Stomach smooth muscle (tissue), 2 donors: Measurements from ENCODE around the gene DCLK1.

Experiments
- H3K27ac ChIP-seq: one replicate; pipeline ENCODE4 v1.7.0; 2013; ENCODE audit warnings: mild to moderate bottlenecking, low read length, inconsistent platforms
- H3K27me3 ChIP-seq, 2 donors: one replicate each; pipeline ENCODE4 v1.7.0; 2013; ENCODE audit warnings: low read length in 2 of 2; ENCODE audit not compliant: insufficient read depth in 2 of 2, control insufficient read depth in 1 of 2
- H3K36me3 ChIP-seq, 2 donors: one replicate each; pipeline ENCODE4 v1.7.0; 2013; ENCODE audit warnings: low read length in 2 of 2; ENCODE audit not compliant: control insufficient read depth in 2 of 2, insufficient read depth in 2 of 2
- H3K4me1 ChIP-seq: one replicate; pipeline ENCODE4 v1.7.0; 2013; ENCODE audit warnings: low read length; ENCODE audit not compliant: control insufficient read depth, insufficient read depth
- H3K4me3 ChIP-seq, 2 donors: one replicate each; pipeline ENCODE4 v1.7.0; 2013; ENCODE audit warnings: low read length in 2 of 2
- H3K9ac ChIP-seq, 2 donors: one replicate each; pipeline ENCODE4 v1.7.0; 2013; ENCODE audit warnings: low read length in 2 of 2, mild to moderate bottlenecking in 1 of 2
- H3K9me3 ChIP-seq, 2 donors: one replicate each; pipeline ENCODE4 v1.7.0; 2013; ENCODE audit warnings: low read length in 2 of 2; ENCODE audit not compliant: control insufficient read depth in 2 of 2
- donor health status: healthy.
- donor health status: Pancreatic carcinoma.

DCLK1 gene

GRCh38 chr13:35732565-35732964 is 398.6 kb downstream of the DCLK1 start:
- Histone ChIP-seq H3K9ac (no peak overlapping the region), H3K36me3 (no peaks in the 10 kb centered on the region), H3K4me3 (no peak overlapping the region), H3K27me3 (no peaks in the 10 kb centered on the region), H3K27ac (peak overlapping the region; percentile 67), H3K4me1 (peaks cover 39% of the 10 kb centered on the region), H3K9me3 (no peaks in the 10 kb centered on the region)

GRCh38 chr13:35731471-35731870 is 399.7 kb downstream of the DCLK1 start:
- Histone ChIP-seq H3K4me3 (no peak overlapping the region), H3K27ac (peak overlapping the region; percentile 67), H3K36me3 (no peaks in the 10 kb centered on the region), H3K4me1 (peaks cover 42% of the 10 kb centered on the region), H3K9ac (no peak overlapping the region), H3K27me3 (no peaks in the 10 kb centered on the region), H3K9me3 (no peaks in the 10 kb centered on the region)

GRCh38 chr13:35729926-35730627 is 401.1 kb downstream of the DCLK1 start:
- no peaks in the 10 kb centered on the region for H3K36me3 ChIP-seq
- no peaks in the 10 kb centered on the region for H3K9me3 ChIP-seq
- H3K27ac ChIP-seq = peak overlapping the region; percentile 67
- H3K27me3 ChIP-seq = no peaks in the 10 kb centered on the region
- peak overlapping the region in 1 of 2 donors; percentile 44 for H3K4me3 ChIP-seq
- no peak overlapping the region for H3K9ac ChIP-seq
- H3K4me1 ChIP-seq = peaks cover 49% of the 10 kb centered on the region

GRCh38 chr13:35727881-35728280 is 403.3 kb downstream of the DCLK1 start:
- Histone ChIP-seq H3K9me3 (no peaks in the 10 kb centered on the region), H3K4me1 (peaks cover 49% of the 10 kb centered on the region), H3K4me3 (peak overlapping the region; percentile 8 to 42), H3K9ac (no peak overlapping the region), H3K27me3 (no peaks in the 10 kb centered on the region), H3K27ac (no peak overlapping the region), H3K36me3 (no peaks in the 10 kb centered on the region)

- Histone ChIP-seq H3K27ac (peak overlapping the region; percentile 37), H3K9ac (no peak overlapping the region), H3K36me3 (no peaks in the 10 kb centered on the region), H3K4me1 (peaks cover 48% of the 10 kb centered on the region), H3K27me3 (no peaks in the 10 kb centered on the region), H3K4me3 (no peak overlapping the region), H3K9me3 (no peaks in the 10 kb centered on the region)
These were observed 406.7 kb downstream of the DCLK1 start for GRCh38 chr13:35724446-35724845.

GRCh38 chr13:35723821-35724220 is 407.4 kb downstream of the DCLK1 start:
- Histone ChIP-seq H3K4me3 (no peak overlapping the region), H3K4me1 (peaks cover 48% of the 10 kb centered on the region), H3K36me3 (no peaks in the 10 kb centered on the region), H3K9me3 (no peaks in the 10 kb centered on the region), H3K9ac (no peak overlapping the region), H3K27ac (peak overlapping the region; percentile 37), H3K27me3 (no peaks in the 10 kb centered on the region)

GRCh38 chr13:35723053-35723461 is 408.1 kb downstream of the DCLK1 start:
- peak overlapping the region; percentile 37 for H3K27ac ChIP-seq
- H3K9ac ChIP-seq = no peak overlapping the region
- peaks cover 46% of the 10 kb centered on the region for H3K4me1 ChIP-seq
- H3K4me3 ChIP-seq = no peak overlapping the region
- no peaks in the 10 kb centered on the region for H3K9me3 ChIP-seq
- no peaks in the 10 kb centered on the region for H3K27me3 ChIP-seq
- no peaks in the 10 kb centered on the region for H3K36me3 ChIP-seq

GRCh38 chr13:35722458-35723052 is 408.6 kb downstream of the DCLK1 start:
- Histone ChIP-seq H3K27me3 (no peaks in the 10 kb centered on the region), H3K27ac (peak overlapping the region; percentile 37), H3K36me3 (no peaks in the 10 kb centered on the region), H3K4me3 (no peak overlapping the region), H3K4me1 (peaks cover 41% of the 10 kb centered on the region), H3K9ac (peak overlapping the region in 1 of 2 donors; percentile 29), H3K9me3 (no peaks in the 10 kb centered on the region)

- no peak overlapping the region for H3K9ac ChIP-seq
- H3K9me3 ChIP-seq = no peaks in the 10 kb centered on the region
- H3K27me3 ChIP-seq = no peaks in the 10 kb centered on the region
- peaks cover 43% of the 10 kb centered on the region for H3K4me1 ChIP-seq
- peak overlapping the region; percentile 37 for H3K27ac ChIP-seq
- H3K36me3 ChIP-seq = no peaks in the 10 kb centered on the region
- peak overlapping the region; percentile 15 to 61 for H3K4me3 ChIP-seq
These were observed 410.3 kb downstream of the DCLK1 start for GRCh38 chr13:35720690-35721554.

GRCh38 chr13:35720290-35720689 is 410.9 kb downstream of the DCLK1 start:
- Histone ChIP-seq H3K4me3 (no peak overlapping the region), H3K27me3 (no peaks in the 10 kb centered on the region), H3K27ac (no peak overlapping the region), H3K9ac (no peak overlapping the region), H3K9me3 (no peaks in the 10 kb centered on the region), H3K36me3 (no peaks in the 10 kb centered on the region), H3K4me1 (peaks cover 47% of the 10 kb centered on the region)
